Measurements from ENCODE around the gene PIGBOS1. TPM values are rescaled to one million over a fixed set of nuclear protein-coding genes. Genes with fewer than 3 reads are reported as not detected.
A peak's percentile ranks its signal among the peaks of the same experiment; 100 is the strongest.

PIGBOS1 gene
- total RNA-seq (2014; rRNA removed; shearing (Covaris generic)): 17.7 and 27.7 TPM in 2 replicates
- 19.5 and 27.3 TPM in 2 replicates for polyA plus RNA-seq (2015; cell fraction: cytosol; rRNA removed)
- polyA plus RNA-seq (2015; cell fraction: nucleus; rRNA removed): 4.1 and 15.3 TPM in 2 replicates

- in situ Hi-C loops (cut with HindIII; ENCODE audit: low pct_unique_long_range_greater_than_20kb, low sequenced_read_pairs): no loop called here
- peak; percentile 91 for DNase-seq (ENCODE audit: low read depth, low spot score)
Observed at GRCh38 chr15:55318588-55319494, at the start of gene PIGBOS1, which contains the start of gene PIGB. TSS of gene PIGBOS1 (minus strand) at chr15:55319123. CDS start at chr15:55317792, 1,331 bp downstream. TSS of gene PIGB (plus strand) at chr15:55319222. CDS start at chr15:55319251, 29 bp downstream.

GRCh38 chr15:55366981-55367380 is 48.1 kb upstream of the PIGBOS1 start:
- in situ Hi-C loops (cut with HindIII; ENCODE audit: low pct_unique_long_range_greater_than_20kb, low sequenced_read_pairs): no loop called here
- no peak for DNase-seq (ENCODE audit: low read depth, low spot score)

- in situ Hi-C loops (cut with HindIII; ENCODE audit: low pct_unique_long_range_greater_than_20kb, low sequenced_read_pairs): no loop called here
Observed at GRCh38 chr15:55362641-55363040, 43.7 kb upstream of the PIGBOS1 start.

GRCh38 chr15:55361048-55361447 is 42.1 kb upstream of the PIGBOS1 start:
- no peak for DNase-seq (ENCODE audit: low read depth, low spot score)
- in situ Hi-C loops (cut with HindIII; ENCODE audit: low pct_unique_long_range_greater_than_20kb, low sequenced_read_pairs): no loop called here

More at GRCh38 chr15:55362641-55363040, 43.7 kb upstream of the PIGBOS1 start:
- DNase-seq (ENCODE audit: low read depth, low spot score): no peak

GRCh38 chr15:55360256-55360655 is 41.3 kb upstream of the PIGBOS1 start:
- no peak for DNase-seq (ENCODE audit: low read depth, low spot score)
- in situ Hi-C loops (cut with HindIII; ENCODE audit: low pct_unique_long_range_greater_than_20kb, low sequenced_read_pairs): no loop called here

- no peak for DNase-seq (ENCODE audit: low read depth, low spot score)
- in situ Hi-C loops (cut with HindIII; ENCODE audit: low pct_unique_long_range_greater_than_20kb, low sequenced_read_pairs): no loop called here
Observed at GRCh38 chr15:55358471-55358870, 39.5 kb upstream of the PIGBOS1 start.

- DNase-seq (ENCODE audit: low read depth, low spot score): no peak
- in situ Hi-C loops (cut with HindIII; ENCODE audit: low pct_unique_long_range_greater_than_20kb, low sequenced_read_pairs): no loop called here
Observed at GRCh38 chr15:55357774-55358173, 38.9 kb upstream of the PIGBOS1 start.

- in situ Hi-C loops (cut with HindIII; ENCODE audit: low pct_unique_long_range_greater_than_20kb, low sequenced_read_pairs): no loop called here
- no peak for DNase-seq (ENCODE audit: low read depth, low spot score)
Observed at GRCh38 chr15:55356985-55357585, 38.2 kb upstream of the PIGBOS1 start.

GRCh38 chr15:55353025-55353424 is 34.1 kb upstream of the PIGBOS1 start:
- no peak for DNase-seq (ENCODE audit: low read depth, low spot score)
- in situ Hi-C loops (cut with HindIII; ENCODE audit: low pct_unique_long_range_greater_than_20kb, low sequenced_read_pairs): no loop called here

GRCh38 chr15:55349282-55349681 is 30.4 kb upstream of the PIGBOS1 start:
- DNase-seq (ENCODE audit: low read depth, low spot score): no peak
- in situ Hi-C loops (cut with HindIII; ENCODE audit: low pct_unique_long_range_greater_than_20kb, low sequenced_read_pairs): no loop called here

GRCh38 chr15:55348281-55348778 is 29.4 kb upstream of the PIGBOS1 start:
- in situ Hi-C loops (cut with HindIII; ENCODE audit: low pct_unique_long_range_greater_than_20kb, low sequenced_read_pairs): no loop called here
- DNase-seq (ENCODE audit: low read depth, low spot score): no peak

- in situ Hi-C loops (cut with HindIII; ENCODE audit: low pct_unique_long_range_greater_than_20kb, low sequenced_read_pairs): no loop called here
- no peak for DNase-seq (ENCODE audit: low read depth, low spot score)
Observed at GRCh38 chr15:55344206-55344605, 25.3 kb upstream of the PIGBOS1 start.

- in situ Hi-C loops (cut with HindIII; ENCODE audit: low pct_unique_long_range_greater_than_20kb, low sequenced_read_pairs): no loop called here
- DNase-seq (ENCODE audit: low read depth, low spot score): no peak
Observed at GRCh38 chr15:55343168-55343567, 24.2 kb upstream of the PIGBOS1 start.

- in situ Hi-C loops (cut with HindIII; ENCODE audit: low pct_unique_long_range_greater_than_20kb, low sequenced_read_pairs): no loop called here
Observed at GRCh38 chr15:55337160-55337559, 18.2 kb upstream of the PIGBOS1 start.

GRCh38 chr15:55334997-55335396 is 16.1 kb upstream of the PIGBOS1 start:
- DNase-seq (ENCODE audit: low read depth, low spot score): no peak
- in situ Hi-C loops (cut with HindIII; ENCODE audit: low pct_unique_long_range_greater_than_20kb, low sequenced_read_pairs): no loop called here

More at GRCh38 chr15:55337160-55337559, 18.2 kb upstream of the PIGBOS1 start:
- no peak for DNase-seq (ENCODE audit: low read depth, low spot score)

GRCh38 chr15:55334371-55334770 is 15.4 kb upstream of the PIGBOS1 start:
- DNase-seq (ENCODE audit: low read depth, low spot score): no peak
- in situ Hi-C loops (cut with HindIII; ENCODE audit: low pct_unique_long_range_greater_than_20kb, low sequenced_read_pairs): no loop called here

- in situ Hi-C loops (cut with HindIII; ENCODE audit: low pct_unique_long_range_greater_than_20kb, low sequenced_read_pairs): no loop called here
- no peak for DNase-seq (ENCODE audit: low read depth, low spot score)
Observed at GRCh38 chr15:55327387-55327786, 8.5 kb upstream of the PIGBOS1 start.

GRCh38 chr15:55322467-55322866 is 3.5 kb upstream of the PIGBOS1 start:
- in situ Hi-C loops (cut with HindIII; ENCODE audit: low pct_unique_long_range_greater_than_20kb, low sequenced_read_pairs): no loop called here
- no peak for DNase-seq (ENCODE audit: low read depth, low spot score)
